T-cell (primary cell): ENCODE measurements around the gene MOG. TPM values are rescaled to one million over a fixed set of nuclear protein-coding genes. Genes with fewer than 3 reads are reported as not detected.
"Not testable (repeated sequence)": the region's sequence is repeated elsewhere in the genome, so short reads cannot be mapped to it uniquely, and the experiment has no call there.

ENCODE experiments used
- ATAC-seq, 4 experiments: fragments of 200-7000 bp in 3 of 4; fragments of 150-1000 bp in 1 of 4; cut with Tn5 transposase; replicated peaks in 1 of 4; 1 replicate in 3 of 4; 2 replicates in 1 of 4; pipeline ENCODE4 v1.10.0; 2021; ENCODE audit warnings: moderate library complexity in 3 of 4, mild to moderate bottlenecking in 2 of 4, moderate number of reproducible peaks in 1 of 4
- CTCF ChIA-PET, 2 donors: fragments of 300-600 bp; sonication (Branson Sonifier 250); formaldehyde crosslinking; loops; one replicate each; lab custom pipeline; 2022; ENCODE audit warnings: antibody characterized with exemption in 2 of 2; lab: Charles Lee
- POLR2A ChIA-PET, 2 donors: fragments of 300-600 bp; sonication (Branson Sonifier 250); formaldehyde crosslinking; loops; one replicate each; lab custom pipeline; 2022; ENCODE audit warnings: antibody characterized with exemption in 2 of 2; lab: Charles Lee
- DNase-seq, 35 experiments: peaks; one replicate each; pipeline versions ENCODE4 v3.0.0 to v3.0.0-alpha.2; 2013 to 2023
- H3K27ac ChIP-seq: one replicate; pipeline ENCODE4 v1.5.1; 2013; ENCODE audit warnings: low read length
- H3K27me3 ChIP-seq, 2 experiments: replicated peaks in 1 of 2; 1 replicate in 1 of 2; 2 replicates in 1 of 2; pipeline versions ENCODE4 v1.6.1 to v1.7.0; 2013; ENCODE audit warnings: low read length in 1 of 2, mixed read lengths in 1 of 2; ENCODE audit not compliant: control insufficient read depth in 2 of 2, insufficient read depth in 2 of 2; ENCODE audit errors: extremely low read depth in 1 of 2
- H3K36me3 ChIP-seq, 2 donors: 1 replicate in 1 of 2; 2 replicates in 1 of 2; pipeline versions ENCODE4 v1.6.1 to v1.7.0; 2013; ENCODE audit warnings: low read length in 1 of 2; ENCODE audit not compliant: control insufficient read depth in 2 of 2, insufficient read depth in 1 of 2; ENCODE audit errors: extremely low read depth in 1 of 2
- H3K4me1 ChIP-seq, 2 experiments: 1 replicate in 1 of 2; 2 replicates in 1 of 2; pipeline versions ENCODE4 v1.6.1 to v1.7.0; 2013; ENCODE audit warnings: low read length in 2 of 2, mixed read lengths in 1 of 2; ENCODE audit not compliant: insufficient read depth in 2 of 2, control insufficient read depth in 1 of 2; ENCODE audit errors: extremely low read depth in 1 of 2
- H3K4me3 ChIP-seq, 2 donors: 1 replicate in 1 of 2; 2 replicates in 1 of 2; pipeline versions ENCODE4 v1.5.1 to v1.7.0; 2013; ENCODE audit warnings: mild to moderate bottlenecking in 2 of 2, low read length in 1 of 2, moderate library complexity in 1 of 2; ENCODE audit not compliant: control insufficient read depth in 1 of 2; ENCODE audit errors: extremely low read depth in 1 of 2
- H3K9me3 ChIP-seq: 2 replicates; pipeline ENCODE4 v1.7.0; 2013
- H3K27ac Mint-ChIP-seq, 2 donors: one replicate each; pipeline ENCODE4 v1.8.0; 2020 to 2021; ENCODE audit warnings: mild to moderate bottlenecking in 2 of 2, mixed read lengths in 2 of 2
- H3K27me3 Mint-ChIP-seq, 2 donors: one replicate each; pipeline ENCODE4 v1.8.0; 2021 to 2022; ENCODE audit warnings: mixed read lengths in 2 of 2
- H3K36me3 Mint-ChIP-seq: one replicate; pipeline ENCODE4 v1.8.0; 2021; ENCODE audit warnings: mixed read lengths
- H3K4me1 Mint-ChIP-seq, 3 donors: one replicate each; pipeline ENCODE4 v1.8.0; 2020 to 2022; ENCODE audit warnings: mixed read lengths in 3 of 3, mild to moderate bottlenecking in 1 of 3
- H3K4me3 Mint-ChIP-seq, 3 donors: one replicate each; pipeline ENCODE4 v1.8.0; 2020 to 2022; ENCODE audit warnings: mild to moderate bottlenecking in 3 of 3, mixed read lengths in 3 of 3, moderate library complexity in 3 of 3
- H3K9me3 Mint-ChIP-seq, 3 donors: one replicate each; pipeline ENCODE4 v1.8.0; 2020 to 2022; ENCODE audit warnings: mixed read lengths in 3 of 3
- WGBS: methylation state at CpG from one replicate; pipeline ENCODE4 v1.1.5; 2013; ENCODE audit warnings: missing lambda C conversion rate; ENCODE audit not compliant: insufficient coverage; 5-methylcytosine and 5-hydroxymethylcytosine counted together
- total RNA-seq, 35 experiments: library from RNA in 6 of 35; stranded (reverse) in 6 of 35; fragments of 120-200 nt in 1 of 35; gene quantifications; one replicate each; pipeline versions ENCODE4 v1.2.1 to v1.2.4 and lab custom pipeline; 2013 to 2026

Gene MOG
- total RNA-seq, 5 donors from 2014 or later (not counting 1 experiment from before 2014, with no cell fraction given), result not detected

- H3K36me3 Mint-ChIP-seq, result no peaks in the 10 kb centered on the region
- CTCF ChIA-PET, result interaction anchor here in 1 of 2 donors (0.7 kb wide), 1 partner anchor 14 kb away, joined by 3 read pairs; no protein-coding TSS in a partner anchor
These were observed 735 bp upstream of the MOG start for GRCh38 chr6:29656157-29656556.

GRCh38 chr6:29661071-29661470 is 4.2 kb downstream of the MOG start:
- no peak overlapping the region for H3K27ac ChIP-seq
- H3K27me3 Mint-ChIP-seq, result peaks cover 36 to 54% of the 10 kb centered on the region in 2 donors
- no peaks in the 10 kb centered on the region for H3K4me1 Mint-ChIP-seq
- WGBS, result 60% methylated on average over 1 of the region's 3 CpGs
- DNase-seq, result no peak
- ChIA-PET POLR2A (interaction anchor here in 1 of 2 donors (0.7 kb wide), 1 partner anchor 34 kb away, joined by 3 read pairs; no protein-coding TSS in a partner anchor), CTCF (interaction anchor here in 1 of 2 donors (1.0 kb wide), 1 partner anchor 7 kb away, joined by 3 read pairs; no protein-coding TSS in a partner anchor)
- peaks cover 11 to 52% of the 10 kb centered on the region in 2 experiments for H3K27me3 ChIP-seq
- H3K4me1 ChIP-seq, result no peaks in the 10 kb centered on the region
- no peak overlapping the region for H3K27ac Mint-ChIP-seq
- no peaks in the 10 kb centered on the region for H3K36me3 Mint-ChIP-seq
- H3K4me3 ChIP-seq, result no peak overlapping the region
- H3K9me3 Mint-ChIP-seq, result no peaks in the 10 kb centered on the region
- no peaks in the 10 kb centered on the region for H3K36me3 ChIP-seq
- ATAC-seq, result no peak
- H3K9me3 ChIP-seq, result no peaks in the 10 kb centered on the region
- no peak overlapping the region for H3K4me3 Mint-ChIP-seq

More at GRCh38 chr6:29656157-29656556, 735 bp upstream of the MOG start:
- Histone ChIP-seq H3K4me3 (no peak overlapping the region), H3K27ac (no peak overlapping the region), H3K4me1 (no peaks in the 10 kb centered on the region), H3K9me3 (no peaks in the 10 kb centered on the region), H3K27me3 (peaks cover 10 to 31% of the 10 kb centered on the region in 2 experiments), H3K36me3 (no peaks in the 10 kb centered on the region)
- DNase-seq, result no peak
- POLR2A ChIA-PET, result no interaction called here
- peaks cover 4 to 6% (median 5%) of the 10 kb centered on the region in 3 donors for H3K4me1 Mint-ChIP-seq
- no CpG with 5 or more reads among the region's 2 CpGs for WGBS
- no peak for ATAC-seq
- peaks cover 32 to 41% of the 10 kb centered on the region in 2 donors for H3K27me3 Mint-ChIP-seq
- H3K27ac Mint-ChIP-seq, result no peak overlapping the region
- no peak overlapping the region for H3K4me3 Mint-ChIP-seq
- no peaks in the 10 kb centered on the region for H3K9me3 Mint-ChIP-seq

GRCh38 chr6:29661502-29662141 is 4.7 kb downstream of the MOG start:
- H3K27ac ChIP-seq, ATAC-seq, H3K4me3 ChIP-seq, H3K4me1 ChIP-seq, DNase-seq, H3K36me3 ChIP-seq, H3K9me3 ChIP-seq, H3K4me3 Mint-ChIP-seq, H3K27ac Mint-ChIP-seq, H3K4me1 Mint-ChIP-seq, H3K36me3 Mint-ChIP-seq, H3K9me3 Mint-ChIP-seq: not testable (repeated sequence)
- peaks cover 7 to 50% of the 10 kb centered on the region in 2 experiments for H3K27me3 ChIP-seq
- ChIA-PET CTCF (interaction anchor here in 1 of 2 donors (0.6 to 1.0 kb wide), 2 partner anchors 8 to 265 kb away, joined by 3 read pairs; no protein-coding TSS in a partner anchor), POLR2A (interaction anchor here in 1 of 2 donors (0.7 kb wide), 1 partner anchor 35 kb away, joined by 3 read pairs; no protein-coding TSS in a partner anchor)
- peaks cover 32 to 54% of the 10 kb centered on the region in 2 donors for H3K27me3 Mint-ChIP-seq
- WGBS, result 53% methylated on average over 6 of the region's 14 CpGs

GRCh38 chr6:29663300-29664042 is 6.6 kb downstream of the MOG start:
- H3K4me1 Mint-ChIP-seq, result no peaks in the 10 kb centered on the region
- H3K27me3 Mint-ChIP-seq, result peaks cover 36 to 50% of the 10 kb centered on the region in 2 donors
- Histone ChIP-seq H3K27me3 (peaks cover 7 to 47% of the 10 kb centered on the region in 2 experiments), H3K36me3 (no peaks in the 10 kb centered on the region), H3K9me3 (no peaks in the 10 kb centered on the region), H3K4me3 (no peak overlapping the region), H3K27ac (no peak overlapping the region), H3K4me1 (no peaks in the 10 kb centered on the region)
- CTCF ChIA-PET, result interaction anchor here in 1 of 2 donors (4.3 kb wide), 1 partner anchor 10 kb away, joined by 25 read pairs; no protein-coding TSS in a partner anchor
- WGBS, result 79% methylated on average over 2 of the region's 5 CpGs
- POLR2A ChIA-PET, result interaction anchor here in 1 of 2 donors (0.6 to 0.7 kb wide), 2 partner anchors 13 to 14 kb away, joined by 3 read pairs; no protein-coding TSS in a partner anchor
- H3K36me3 Mint-ChIP-seq, result no peaks in the 10 kb centered on the region
- DNase-seq, result no peak
- ATAC-seq, result no peak
- no peaks in the 10 kb centered on the region for H3K9me3 Mint-ChIP-seq
- no peak overlapping the region for H3K27ac Mint-ChIP-seq
- H3K4me3 Mint-ChIP-seq, result no peak overlapping the region

GRCh38 chr6:29665942-29666825 is 9.3 kb downstream of the MOG start:
- Mint-ChIP-seq H3K4me3 (no peak overlapping the region), H3K9me3 (no peaks in the 10 kb centered on the region), H3K27ac (no peak overlapping the region), H3K27me3 (peaks cover 30 to 51% of the 10 kb centered on the region in 2 donors), H3K4me1 (no peaks in the 10 kb centered on the region), H3K36me3 (no peaks in the 10 kb centered on the region)
- POLR2A ChIA-PET, result no interaction called here
- H3K27ac ChIP-seq, result no peak overlapping the region
- H3K36me3 ChIP-seq, result no peaks in the 10 kb centered on the region
- ATAC-seq (no peak), DNase-seq (no peak)
- H3K4me3 ChIP-seq, result no peak overlapping the region
- H3K4me1 ChIP-seq, result no peaks in the 10 kb centered on the region
- CTCF ChIA-PET, result interaction anchor here (0.6 to 4.3 kb wide), 4 partner anchors 13 to 1075 kb away, joined by 4 to 25 read pairs (median 6); no protein-coding TSS in a partner anchor
- no peaks in the 10 kb centered on the region for H3K9me3 ChIP-seq
- WGBS, result 70% methylated on average over 2 of the region's 8 CpGs
- peaks cover 2 to 46% of the 10 kb centered on the region in 2 experiments for H3K27me3 ChIP-seq
